NCI-H345 treated with DMSO at 0.1 percent for 48 hours (cell line): ENCODE measurements around the gene IL6ST.
"Not testable (repeated sequence)": the region's sequence is repeated elsewhere in the genome, so short reads cannot be mapped to it uniquely, and the experiment has no call there.

Experiments used
- DNase-seq: peaks from one replicate; lab custom pipeline; 2025; ENCODE audit not compliant: unreplicated experiment; lab: John Stamatoyannopoulos, UW

The IL6ST gene

DNA sequence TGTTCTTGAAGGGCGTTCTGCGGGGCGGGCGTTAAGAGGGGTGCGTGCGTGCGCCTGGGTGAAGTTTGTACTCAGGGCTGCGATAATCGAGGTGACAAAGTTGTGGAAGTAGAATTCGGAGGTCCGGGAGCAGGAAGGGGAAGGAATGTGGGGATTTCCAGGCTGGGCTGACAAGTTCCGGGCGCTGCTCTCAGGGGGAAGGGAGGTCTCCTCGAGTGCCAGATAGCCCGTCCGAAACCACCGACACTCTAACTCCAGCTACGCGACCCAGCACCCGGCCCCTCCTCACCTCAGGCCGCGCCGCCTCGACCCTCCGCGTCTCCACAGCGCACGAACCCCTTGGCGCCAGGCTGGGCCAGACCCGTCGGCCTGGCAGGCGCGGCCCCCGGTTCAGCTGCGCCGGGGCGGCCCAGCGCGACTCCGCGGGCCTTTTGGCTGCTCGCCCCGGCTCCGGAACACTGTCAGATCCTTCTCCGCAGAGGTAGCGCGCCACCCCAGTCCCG, at the start of gene IL6ST:
TSS of gene IL6ST (minus strand) at position 469 of the 503 bp plus-strand sequence. CDS start 18,685 bp downstream, outside the sequence.
- no peak for DNase-seq

DNA sequence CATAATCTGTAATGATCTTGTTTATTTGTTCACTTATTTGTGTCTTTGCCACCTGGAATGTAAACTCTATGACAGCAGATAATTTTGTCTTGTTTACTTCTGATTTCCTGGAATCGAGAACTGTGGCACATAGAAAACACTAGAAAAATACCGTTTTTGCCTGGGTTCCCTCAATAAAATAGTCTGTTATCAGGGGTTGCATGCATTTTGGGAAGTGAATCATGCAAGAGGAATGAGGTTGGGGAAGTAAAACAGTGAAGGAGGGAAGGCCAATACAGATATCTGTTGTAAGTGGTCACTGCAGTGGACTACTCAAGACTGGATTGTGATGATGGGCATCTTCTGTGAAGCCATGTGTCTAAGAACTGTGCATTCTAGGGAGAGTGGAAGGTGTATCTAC, 45.2 kb upstream of the IL6ST start:
- no peak for DNase-seq

DNA sequence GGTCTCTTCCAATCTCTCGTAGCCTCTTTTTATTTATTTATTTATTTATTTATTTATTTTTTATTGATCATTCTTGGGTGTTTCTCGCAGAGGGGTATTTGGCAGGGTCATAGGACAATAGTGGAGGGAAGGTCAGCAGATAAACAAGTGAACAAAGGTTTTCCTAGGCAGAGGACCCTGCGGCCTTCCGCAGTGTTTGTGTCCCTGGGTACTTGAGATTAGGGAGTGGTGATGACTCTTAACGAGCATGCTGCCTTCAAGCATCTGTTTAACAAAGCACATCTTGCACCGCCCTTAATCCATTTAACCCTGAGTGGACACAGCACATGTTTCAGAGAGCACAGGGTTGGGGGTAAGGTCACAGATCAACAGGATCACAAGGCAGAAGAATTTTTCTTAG, 43.4 kb upstream of the IL6ST start:
- DNase-seq: not testable (repeated sequence)

DNA sequence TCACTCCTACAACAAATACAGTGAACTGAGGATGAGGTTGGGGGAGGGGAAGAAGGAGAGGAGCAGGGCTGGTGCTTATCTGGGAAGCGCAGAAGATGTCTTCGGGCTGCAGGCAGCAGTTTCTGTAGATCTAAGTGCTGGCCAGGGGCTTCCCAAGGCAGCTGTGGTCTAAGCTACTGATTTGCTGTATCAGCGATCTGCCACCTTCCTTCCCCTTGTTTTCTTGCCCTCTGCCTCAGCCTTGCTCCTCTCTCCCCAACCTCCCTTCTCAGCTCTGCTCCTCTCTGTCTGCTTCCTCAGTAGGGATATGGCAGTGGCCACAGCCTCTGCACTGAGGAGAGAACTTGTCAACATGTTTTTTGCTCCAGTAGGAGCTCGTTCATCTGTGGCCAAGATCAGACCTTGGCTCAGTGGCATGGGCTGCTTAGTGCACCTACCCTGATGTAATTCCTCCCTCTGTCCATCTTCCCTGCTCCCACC, 42.8 kb upstream of the IL6ST start:
- no peak for DNase-seq

DNA sequence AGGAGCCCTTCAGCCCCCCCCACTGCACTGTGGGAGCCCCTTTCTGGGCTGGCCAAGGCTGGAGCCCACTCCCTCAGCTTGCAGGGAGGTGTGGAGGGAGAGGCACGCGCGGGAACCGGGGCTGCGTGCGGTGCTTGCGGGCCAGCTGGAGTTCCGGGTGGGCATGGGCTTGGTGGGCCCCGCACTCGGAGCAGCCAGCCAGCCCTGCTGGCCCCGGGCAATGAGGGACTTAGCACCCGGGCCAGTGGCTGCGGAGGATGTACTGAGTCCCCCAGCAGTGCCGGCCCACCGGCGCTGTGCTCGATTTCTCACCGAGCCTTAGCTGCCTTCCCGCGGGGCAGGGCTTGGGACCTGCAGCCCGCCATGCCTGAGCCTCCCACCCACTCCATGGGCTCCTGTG, 40.6 kb upstream of the IL6ST start:
- DNase-seq: not testable (repeated sequence)

DNA sequence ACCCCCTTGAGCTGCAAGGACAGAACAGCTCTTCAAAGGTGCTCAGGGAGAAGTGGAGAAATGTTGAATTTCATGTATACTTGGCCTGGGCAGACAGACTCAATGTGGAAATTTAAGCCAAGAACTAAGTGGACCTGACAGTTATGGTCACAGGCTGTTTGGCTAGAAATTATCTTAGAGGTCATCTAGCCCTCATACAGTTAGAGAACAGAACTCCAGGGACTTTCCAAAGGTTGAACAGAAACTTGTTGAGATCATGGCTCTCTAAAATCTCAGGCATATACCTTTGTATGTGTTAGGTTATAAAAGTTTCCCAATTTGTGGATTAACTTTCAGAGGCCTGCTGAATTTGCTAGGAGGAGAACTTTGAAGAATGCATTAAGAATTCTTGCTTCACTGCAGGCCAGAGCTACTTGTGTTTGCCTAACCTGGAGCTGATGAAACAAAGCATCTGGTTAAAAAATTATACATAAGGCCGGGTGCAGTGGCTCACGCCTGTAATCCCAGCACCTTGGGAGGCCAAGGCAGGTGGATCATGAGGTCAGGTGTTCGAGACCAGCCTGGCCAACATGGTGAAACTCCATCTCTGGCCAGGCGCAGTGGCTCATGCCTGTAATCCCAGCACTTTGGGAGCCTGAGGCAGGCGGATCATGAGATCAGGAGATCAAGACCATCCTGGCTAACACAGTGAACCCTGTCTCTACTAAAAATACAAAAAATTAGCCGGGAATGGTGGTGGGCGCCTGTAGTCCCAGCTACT, 35.3 kb upstream of the IL6ST start:
- not testable (repeated sequence) for DNase-seq

DNA sequence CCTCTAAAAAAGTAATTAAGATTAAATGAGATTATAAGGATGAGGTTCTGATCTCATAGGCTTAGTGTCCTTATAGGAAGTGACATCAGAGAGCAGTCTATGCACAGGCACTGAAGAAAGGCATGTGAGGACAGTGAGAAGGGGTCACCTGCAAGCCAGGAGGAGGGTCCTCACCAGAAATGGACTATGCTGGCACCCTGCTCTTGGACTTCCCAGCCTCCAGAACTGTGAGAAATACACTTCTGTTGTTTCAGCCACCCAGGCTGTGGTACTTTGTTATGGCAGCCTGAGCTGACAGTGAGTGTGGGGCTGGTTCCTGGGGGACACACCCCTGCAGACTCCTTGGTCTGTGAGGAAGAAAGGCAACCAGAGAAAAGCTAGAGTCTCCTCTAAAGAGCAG, 34.7 kb upstream of the IL6ST start:
- DNase-seq: no peak

DNA sequence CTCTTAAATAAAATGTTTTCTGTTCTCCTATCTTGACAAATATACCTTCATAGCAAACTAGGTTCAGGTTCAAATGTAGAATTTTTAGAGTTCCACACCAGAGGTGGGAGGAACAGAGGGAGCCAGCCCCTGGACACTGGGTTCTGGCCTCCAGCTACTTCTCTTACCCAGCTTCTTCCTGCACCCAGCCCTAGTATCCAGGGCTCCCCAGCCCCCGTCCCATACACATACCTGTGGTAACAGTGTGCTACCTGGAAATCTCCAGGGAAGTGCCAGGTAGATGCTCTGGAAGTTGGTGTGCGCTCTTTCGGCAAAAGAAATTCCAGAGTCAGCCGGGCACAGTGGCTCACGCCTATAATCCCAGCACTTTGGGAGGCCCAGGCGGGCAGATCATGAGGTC, 33.9 kb upstream of the IL6ST start:
- no peak for DNase-seq

DNA sequence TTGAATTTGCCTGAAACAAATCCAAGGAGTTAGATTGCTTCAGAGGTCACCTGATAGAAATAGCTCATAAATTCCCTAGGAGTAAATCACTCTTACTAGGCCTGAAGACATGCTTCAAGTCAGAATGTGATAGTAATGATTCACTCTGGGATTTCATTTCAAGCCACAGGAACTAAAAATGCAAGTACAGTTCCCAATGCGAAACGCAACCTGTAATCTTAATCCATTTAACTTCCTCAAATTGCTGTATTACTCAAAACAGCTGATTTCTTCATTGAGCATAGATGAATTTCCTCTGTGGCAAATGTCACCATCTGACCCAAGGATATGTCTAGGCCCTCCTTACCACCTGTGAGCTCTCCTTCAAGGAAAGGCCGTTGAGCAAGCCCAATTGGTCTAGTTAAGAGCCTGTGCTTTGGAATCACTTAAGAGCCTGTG, 32.1 kb upstream of the IL6ST start:
- DNase-seq: no peak

DNA sequence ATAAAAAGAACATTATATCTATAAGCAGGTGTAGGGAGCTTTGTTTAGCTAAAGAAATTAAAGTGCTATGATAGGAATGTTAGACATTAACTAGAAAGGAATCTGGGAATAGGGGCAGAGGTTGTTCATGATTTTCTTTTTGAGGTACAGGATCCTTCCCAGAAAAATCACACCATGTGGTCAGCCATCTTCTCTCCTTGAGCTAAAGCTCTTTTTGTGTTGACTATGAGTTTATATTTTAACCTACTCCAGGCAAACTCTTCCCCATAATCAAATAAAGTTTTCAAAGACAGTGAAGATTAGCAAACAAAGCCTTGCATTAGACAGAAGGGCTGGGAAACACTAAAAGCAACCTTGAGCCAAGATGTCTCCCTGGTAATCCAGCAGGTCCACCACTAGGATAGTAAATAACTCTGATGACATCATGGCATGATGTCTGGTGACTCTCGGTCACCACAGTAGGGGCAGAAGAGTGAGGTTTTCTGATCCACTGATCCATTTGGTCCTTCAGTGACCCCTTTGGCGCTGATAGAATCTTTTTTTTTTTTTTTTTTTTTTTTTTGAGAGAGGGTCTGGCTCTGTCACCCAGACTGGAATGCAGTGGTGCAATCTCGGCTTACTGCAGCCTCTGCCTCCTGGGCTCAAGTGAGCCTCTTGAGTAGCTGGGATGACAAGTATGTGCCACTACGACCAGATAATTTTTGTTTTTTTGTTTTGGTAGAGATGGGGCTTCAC, 30.6 kb upstream of the IL6ST start:
- no peak for DNase-seq

DNA sequence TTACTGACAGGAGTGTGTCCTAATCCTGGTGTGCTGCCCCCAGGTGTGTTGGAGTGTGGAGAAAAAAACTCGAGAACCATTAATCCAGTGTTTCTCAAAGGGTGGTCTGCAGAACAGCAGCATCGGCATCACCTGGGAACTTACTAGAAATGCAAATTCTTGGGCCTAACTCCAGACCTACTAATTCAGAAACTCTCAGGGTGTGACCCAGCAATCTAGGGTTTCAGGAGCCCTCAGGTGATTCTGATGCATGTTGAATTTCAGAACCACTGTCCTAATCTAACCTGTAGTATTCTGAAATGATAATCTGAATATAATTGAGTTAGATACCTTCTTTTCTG, 30.0 kb upstream of the IL6ST start:
- no peak for DNase-seq

DNA sequence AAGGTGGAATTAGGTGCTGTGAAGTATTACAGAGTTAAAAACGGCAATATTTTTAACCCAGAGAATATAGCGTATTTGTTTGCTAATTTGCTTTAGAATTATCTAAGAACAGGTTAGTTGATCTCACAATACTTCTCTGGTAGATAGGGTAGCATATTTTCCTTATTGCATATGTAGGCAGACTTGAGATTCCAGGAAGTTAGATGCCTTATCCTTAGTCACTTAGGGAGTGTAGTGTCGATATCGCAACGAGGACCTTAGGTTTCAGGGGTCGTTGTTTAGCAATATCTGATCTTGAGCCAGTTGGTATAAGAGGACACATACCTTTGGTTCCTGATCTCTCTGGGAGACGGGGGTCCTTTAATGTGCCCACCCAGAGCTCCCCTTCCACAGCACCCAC, 28.5 kb upstream of the IL6ST start:
- no peak for DNase-seq

DNA sequence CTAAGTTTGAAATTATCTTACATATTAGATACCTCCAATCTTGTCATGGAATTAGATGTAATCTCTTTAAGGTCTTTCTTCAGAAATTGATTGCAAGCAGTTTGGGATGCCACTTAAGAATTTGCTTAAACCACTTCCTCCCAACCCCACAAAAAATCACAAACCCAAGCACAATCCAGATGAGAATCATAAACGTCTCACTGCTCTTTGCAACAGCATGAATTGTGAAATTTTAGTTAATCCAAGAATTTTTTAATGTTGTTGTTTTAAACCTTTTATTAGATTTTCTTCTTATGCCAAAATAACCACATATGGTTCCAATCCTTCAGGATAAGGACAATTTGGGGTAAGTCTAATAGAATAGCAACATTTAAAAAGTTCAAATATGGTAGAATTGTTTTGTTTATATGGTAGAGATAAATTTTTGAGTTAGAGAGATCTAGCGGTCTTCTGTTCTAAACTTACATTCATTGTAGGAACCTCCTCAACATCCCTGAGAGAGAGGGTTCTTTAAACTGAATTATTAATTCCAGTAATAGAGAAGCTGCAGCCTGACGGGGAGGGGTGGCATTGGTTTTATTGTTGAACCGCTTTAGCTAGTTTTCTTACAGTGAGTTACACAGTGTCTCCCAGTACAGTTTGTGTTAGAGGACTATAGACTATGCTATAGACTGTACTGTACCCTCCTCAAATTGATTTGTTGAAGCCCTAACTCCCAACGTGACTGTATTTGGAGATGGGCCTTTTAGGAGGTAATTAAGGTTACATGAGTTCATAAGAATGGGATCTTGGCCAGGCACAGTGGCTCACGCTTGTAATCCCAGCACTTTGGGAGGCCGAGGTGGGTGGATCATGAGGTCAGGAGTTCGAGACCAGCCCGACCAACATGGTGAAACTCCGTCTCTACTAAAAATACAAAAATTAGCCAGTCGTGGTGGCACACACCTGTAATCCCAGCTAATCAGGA, 24.8 kb upstream of the IL6ST start:
- no peak for DNase-seq

DNA sequence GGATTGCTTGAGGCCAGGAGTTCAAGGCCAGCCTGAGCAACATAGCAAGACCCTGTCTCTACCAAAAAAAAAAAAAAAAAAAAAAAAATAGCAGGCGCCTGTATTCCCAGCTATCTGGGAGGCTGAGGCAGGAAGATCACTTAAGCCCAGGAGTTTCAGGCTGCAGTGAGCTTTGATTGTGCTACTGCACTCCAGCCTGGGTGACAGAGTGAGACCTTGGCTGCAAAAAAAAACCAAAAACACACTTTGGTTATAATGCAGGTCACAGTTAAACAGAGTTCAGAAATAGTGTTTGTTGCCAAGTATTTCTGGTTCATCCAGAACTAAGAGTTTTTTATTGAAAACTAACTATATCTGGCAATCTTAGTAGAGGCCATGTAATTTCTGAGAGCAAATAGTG, 24.1 kb upstream of the IL6ST start:
- no peak for DNase-seq

DNA sequence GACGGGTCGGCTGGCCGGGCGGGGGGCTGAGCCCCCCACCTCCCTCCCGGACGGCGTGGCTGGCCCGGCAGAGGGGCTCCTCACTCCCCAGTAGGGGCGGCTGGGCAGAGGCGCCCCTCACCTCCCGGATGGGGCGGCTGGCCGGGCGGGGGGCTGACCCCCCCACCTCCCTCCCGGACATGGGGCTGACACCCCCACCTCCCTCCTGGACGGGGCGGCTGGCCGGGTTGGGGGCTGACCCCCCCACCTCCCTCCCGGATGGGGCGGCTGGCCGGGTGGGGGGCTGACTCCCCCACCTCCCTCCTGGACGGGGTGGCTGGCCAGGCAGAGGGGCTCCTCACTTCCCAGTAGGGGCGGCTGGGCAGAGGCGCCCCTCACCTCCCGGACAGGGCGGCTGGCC, 19.9 kb upstream of the IL6ST start:
- DNase-seq: not testable (repeated sequence)

DNA sequence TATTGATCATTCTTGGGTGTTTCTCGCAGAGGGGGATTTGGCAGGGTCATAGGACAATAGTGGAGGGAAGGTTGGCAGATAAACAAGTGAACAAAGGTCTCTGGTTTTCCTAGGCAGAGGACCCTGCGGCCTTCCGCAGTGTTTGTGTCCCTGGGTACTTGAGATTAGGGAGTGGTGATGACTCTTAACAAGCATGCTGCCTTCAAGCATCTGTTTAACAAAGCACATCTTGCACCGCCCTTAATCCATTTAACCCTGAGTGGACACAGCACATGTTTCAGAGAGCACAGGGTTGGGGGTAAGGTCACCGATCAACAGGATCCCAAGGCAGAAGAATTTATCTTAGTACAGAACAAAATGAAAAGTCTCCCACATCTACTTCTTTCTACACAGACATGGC, 19.2 kb upstream of the IL6ST start:
- DNase-seq: not testable (repeated sequence)

DNA sequence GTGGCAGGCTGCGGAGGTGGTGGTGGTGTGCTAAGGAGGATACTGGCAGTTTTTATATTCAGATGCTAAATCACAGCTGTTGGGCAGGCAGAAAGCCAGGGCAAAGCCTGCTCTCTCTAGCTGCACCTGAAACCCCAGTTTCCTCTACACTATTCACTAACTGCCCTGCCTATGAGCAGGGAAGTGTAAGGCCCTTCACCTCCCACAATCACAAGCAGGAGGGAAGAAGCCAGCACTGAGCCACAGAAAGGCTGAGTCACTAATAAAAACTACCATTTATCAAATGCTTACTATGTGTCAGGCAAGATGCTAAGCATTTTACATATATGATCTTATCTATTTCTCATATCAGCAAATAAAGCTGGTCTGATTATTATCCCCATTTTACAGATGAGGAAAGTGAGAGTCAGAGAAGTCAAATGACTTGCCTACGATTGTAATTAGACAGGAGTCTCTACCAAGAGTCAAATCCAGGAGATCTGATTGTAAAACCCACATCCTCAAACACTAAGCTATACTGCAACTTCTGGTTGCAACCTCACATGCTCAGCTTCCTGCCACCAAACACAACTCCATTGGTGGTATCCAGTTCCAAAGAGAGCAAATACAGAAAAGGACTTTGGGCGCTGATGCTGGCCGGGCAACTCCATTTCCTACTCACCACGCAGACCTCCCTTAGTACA, 17.7 kb upstream of the IL6ST start:
- DNase-seq: no peak

DNA sequence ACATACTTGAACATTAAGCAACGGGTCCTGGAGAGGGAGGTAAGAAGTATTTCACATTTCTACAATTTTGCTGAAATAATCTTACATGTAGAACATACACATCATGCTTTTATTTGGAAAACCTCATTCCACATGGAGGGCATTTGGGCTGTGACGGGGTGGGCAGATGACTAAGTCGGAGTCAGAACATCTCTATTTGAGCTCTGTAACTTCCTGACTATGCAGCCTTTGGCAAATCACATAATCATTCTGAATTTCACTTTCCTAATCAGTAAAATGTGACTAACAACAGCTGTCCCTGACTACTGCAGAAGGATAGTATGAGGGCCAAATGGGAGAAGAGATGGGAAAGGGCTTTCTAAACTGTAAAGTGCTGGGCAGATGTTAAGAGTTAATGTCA, 17.1 kb upstream of the IL6ST start:
- DNase-seq: no peak

DNA sequence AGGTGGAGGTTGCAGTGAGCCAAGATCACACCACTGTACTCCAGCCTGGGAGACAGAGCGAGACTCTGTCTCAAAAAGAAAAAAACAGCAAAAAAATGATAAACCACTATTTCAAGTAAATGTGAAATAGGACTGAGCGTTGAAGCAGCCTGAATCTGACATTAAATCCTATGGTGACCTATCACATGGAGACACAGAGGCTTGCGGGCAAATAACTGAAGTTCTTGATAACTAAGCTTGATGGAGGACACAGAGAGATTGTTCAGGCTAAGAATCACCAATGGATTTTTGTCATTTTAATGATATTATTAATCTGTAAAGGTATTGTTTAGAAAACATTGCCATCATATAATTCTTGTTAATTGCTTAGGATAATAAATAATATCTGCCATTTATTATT, 15.7 kb upstream of the IL6ST start:
- DNase-seq: no peak

DNA sequence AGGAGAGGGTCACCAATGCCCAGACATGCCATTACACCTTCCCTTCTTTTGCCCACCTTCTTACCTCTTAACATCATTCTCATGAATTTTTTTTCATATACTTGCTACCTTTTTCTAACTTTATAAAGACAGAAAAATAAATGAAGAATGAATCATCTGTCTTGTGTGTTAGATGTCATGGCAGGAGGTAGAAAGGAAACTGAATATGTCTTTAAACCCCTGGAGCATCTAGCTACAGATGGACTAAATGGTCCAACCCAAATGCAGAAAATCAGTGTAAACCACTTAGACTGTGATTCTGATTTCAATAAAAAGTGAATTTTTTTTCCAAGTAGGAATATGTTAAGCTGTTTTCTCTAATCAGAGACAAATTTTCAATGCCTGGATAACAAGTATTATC, 11.8 kb upstream of the IL6ST start:
- DNase-seq: no peak

DNA sequence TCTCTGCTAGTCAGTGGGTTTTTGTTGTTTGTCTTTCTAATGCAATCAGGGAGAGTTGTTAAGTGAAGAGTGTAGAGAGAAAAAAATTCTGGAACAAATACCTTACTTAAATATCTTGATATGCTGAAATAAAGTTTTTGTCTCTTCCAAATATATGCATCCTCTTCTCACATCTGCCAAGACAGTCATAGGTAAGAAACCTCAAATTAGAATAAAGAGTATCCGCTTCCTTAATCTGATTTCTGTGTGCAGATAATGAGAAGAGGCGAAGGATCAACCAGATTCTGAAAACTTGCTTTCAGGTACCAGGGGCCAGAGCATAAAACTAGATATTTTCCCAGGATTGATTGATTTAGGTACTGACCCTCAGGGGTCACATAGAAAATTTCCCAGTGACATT, 11.3 kb upstream of the IL6ST start:
- no peak for DNase-seq
